HL-60 (cell line): Measurements from ENCODE around the gene TCF23.

ENCODE experiments used
- DNase-seq, 2 experiments: peaks; one replicate each; pipeline ENCODE4 v3.0.0-alpha.2; 2010 to 2020; ENCODE audit warnings: low read depth in 1 of 2, low spot score in 1 of 2
- H3K27ac ChIP-seq: fragments of 250-450 bp; sonication (Bioruptor Pico); replicated peaks from 2 replicates; pipeline ENCODE4 v1.5.1; 2020; ENCODE audit warnings: mild to moderate bottlenecking, moderate library complexity
- H3K27me3 ChIP-seq: fragments of 250-450 bp; sonication (Bioruptor Pico); 2 replicates; pipeline ENCODE4 v1.5.1; 2021; ENCODE audit warnings: mild to moderate bottlenecking, moderate library complexity; ENCODE audit not compliant: insufficient read depth, poor library complexity, severe bottlenecking
- H3K4me3 ChIP-seq: replicated peaks from 2 replicates; pipeline ENCODE4 v1.5.1; 2011; ENCODE audit warnings: mild to moderate bottlenecking, control low read depth, low read length; ENCODE audit not compliant: insufficient read depth
- GABPA ChIP-seq: IDR thresholded peaks from 2 replicates; pipeline ENCODE4 v1.6.1; 2012; ENCODE audit warnings: low read depth
- POLR2AphosphoS5 ChIP-seq: IDR thresholded peaks from 2 replicates; pipeline ENCODE4 v1.6.1; 2012; ENCODE audit warnings: low read depth
- REST ChIP-seq: IDR thresholded peaks from 2 replicates; pipeline ENCODE4 v1.6.1; 2012; ENCODE audit warnings: low read depth; ENCODE audit not compliant: insufficient replicate concordance
- SPI1 ChIP-seq: IDR thresholded peaks from 2 replicates; pipeline ENCODE4 v1.6.1; 2012; ENCODE audit warnings: low read depth, mild to moderate bottlenecking, borderline replicate concordance
- TF ChIP-seq, protein P1 (sequence below): IDR thresholded peaks from one replicate; pipeline ENCODE4 v1.5.1; 2011; ENCODE audit warnings: low read length, control low read depth, inconsistent platforms; ENCODE audit not compliant: insufficient read depth

TCF23 gene

DNA sequence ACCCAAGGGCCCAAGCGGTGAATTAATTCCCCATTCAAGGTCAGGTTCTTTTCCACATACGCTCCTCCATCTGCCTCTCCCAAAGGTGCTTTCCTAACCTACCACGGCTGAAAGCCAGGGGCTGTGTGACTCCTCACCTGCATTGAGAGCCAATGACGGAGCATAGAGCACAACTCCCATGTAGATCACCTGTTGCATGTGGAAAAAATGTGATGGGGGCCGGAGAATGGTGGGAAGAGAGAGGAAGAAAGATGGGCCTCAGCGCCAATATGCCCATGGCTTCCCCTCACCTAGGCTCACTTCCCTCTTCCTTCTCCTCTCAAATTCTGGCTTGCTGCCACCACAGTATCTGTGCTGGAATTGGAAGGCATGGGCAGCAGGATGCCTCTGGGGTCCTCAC, 57.5 kb downstream of the TCF23 start:
- Histone ChIP-seq H3K4me3 (no peak overlapping the region), H3K27me3 (no peaks in the 10 kb centered on the region), H3K27ac (no peak overlapping the region)
- DNase-seq = no peak
- TF ChIP-seq SPI1 = no peak
- no peak for TF ChIP-seq POLR2AphosphoS5
- TF ChIP-seq GABPA = no peak
- no peak for TF ChIP-seq REST
- TF ChIP-seq, protein P1, sequence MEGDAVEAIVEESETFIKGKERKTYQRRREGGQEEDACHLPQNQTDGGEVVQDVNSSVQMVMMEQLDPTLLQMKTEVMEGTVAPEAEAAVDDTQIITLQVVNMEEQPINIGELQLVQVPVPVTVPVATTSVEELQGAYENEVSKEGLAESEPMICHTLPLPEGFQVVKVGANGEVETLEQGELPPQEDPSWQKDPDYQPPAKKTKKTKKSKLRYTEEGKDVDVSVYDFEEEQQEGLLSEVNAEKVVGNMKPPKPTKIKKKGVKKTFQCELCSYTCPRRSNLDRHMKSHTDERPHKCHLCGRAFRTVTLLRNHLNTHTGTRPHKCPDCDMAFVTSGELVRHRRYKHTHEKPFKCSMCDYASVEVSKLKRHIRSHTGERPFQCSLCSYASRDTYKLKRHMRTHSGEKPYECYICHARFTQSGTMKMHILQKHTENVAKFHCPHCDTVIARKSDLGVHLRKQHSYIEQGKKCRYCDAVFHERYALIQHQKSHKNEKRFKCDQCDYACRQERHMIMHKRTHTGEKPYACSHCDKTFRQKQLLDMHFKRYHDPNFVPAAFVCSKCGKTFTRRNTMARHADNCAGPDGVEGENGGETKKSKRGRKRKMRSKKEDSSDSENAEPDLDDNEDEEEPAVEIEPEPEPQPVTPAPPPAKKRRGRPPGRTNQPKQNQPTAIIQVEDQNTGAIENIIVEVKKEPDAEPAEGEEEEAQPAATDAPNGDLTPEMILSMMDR = no peak
